NCI-H69 (cell line): ENCODE measurements around the gene ACSF3.
A peak's percentile ranks its signal among the peaks of the same experiment; 100 is the strongest.

Experiments used
- DNase-seq: peaks from one replicate; lab custom pipeline; 2025; lab: John Stamatoyannopoulos, UW

Gene ACSF3

GRCh38 chr16:89201439-89202377, 108.1 kb downstream of the ACSF3 start:
- DNase-seq = peak; percentile 81

- no peak for DNase-seq
Measured at GRCh38 chr16:89202422-89203215, 109.0 kb downstream of the ACSF3 start.
